CD4-positive, alpha-beta T cell treated with Interleukin-2 at 100 ng/mL for 4 hours (primary cell): ENCODE measurements around the gene MATN1.

Experiments
- DNase-seq: peaks from one replicate; pipeline ENCODE4 v3.0.0-alpha.2; 2020; ENCODE audit warnings: low spot score

The MATN1 gene

DNA sequence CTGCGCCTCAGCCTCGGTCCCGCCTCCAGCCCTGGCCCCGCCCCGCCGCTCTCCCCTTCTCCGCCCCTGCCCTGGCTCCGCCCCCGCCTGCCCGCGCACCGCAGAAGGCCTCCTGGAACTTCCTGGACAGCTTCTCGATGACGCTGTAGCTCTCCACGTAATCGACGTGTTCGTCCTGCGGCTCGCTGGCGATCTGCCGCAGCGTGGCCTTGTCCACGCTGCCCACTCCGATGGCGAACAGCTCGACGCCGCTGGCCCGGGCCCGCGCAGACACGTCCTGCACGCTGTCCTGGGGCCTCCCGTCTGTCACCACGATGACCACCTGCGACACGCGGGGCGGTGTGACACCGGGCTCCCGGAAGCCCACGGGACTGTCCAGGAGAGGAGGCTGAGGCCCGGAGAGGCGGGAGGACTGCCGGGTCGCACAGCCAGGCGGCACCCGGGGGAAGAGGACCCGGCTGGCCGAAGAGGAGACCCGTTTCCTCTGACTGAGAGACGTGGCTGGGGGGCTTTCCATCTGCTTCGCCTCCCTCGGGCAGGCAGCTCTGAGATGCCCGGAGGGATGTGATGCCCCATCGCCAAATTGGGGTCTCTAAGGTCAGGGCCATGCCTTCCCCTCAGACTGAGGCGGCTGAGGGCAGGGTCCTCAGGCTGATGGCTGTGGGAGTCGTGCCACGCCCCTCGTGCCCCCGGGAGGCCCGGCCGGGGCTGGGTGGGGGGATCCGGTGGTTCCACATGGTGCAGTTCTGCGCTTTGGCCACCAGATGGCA, 4.6 kb downstream of the MATN1 start:
- no peak for DNase-seq

DNA sequence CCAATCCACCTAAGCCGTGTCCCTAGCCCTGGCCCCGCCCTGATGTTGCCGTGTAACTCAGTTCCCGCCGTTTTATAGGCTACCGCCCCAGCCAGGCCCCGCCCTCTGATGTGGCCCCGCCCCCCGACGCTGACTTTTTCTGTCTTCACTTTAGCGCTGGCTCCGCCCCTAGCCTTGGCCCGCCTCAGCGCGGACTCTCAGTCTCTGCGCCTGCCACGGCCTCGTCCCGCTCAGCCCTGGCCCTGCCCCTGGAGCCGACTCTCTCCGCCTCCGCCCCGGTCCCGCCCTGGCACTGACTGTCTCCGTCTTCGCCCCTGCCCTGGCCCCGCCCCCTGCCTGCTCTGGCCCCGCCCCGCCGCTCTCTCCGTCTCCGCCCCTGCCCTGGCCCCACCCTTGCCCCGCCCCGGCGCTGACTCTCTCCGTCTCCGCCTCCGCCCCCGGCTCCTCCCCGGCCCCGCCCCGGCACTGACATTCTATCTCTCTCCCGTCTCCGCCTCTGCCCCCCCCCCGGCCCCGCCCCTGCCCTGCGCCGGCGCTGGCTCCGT, 5.2 kb downstream of the MATN1 start:
- peak; percentile 99 for DNase-seq

DNA sequence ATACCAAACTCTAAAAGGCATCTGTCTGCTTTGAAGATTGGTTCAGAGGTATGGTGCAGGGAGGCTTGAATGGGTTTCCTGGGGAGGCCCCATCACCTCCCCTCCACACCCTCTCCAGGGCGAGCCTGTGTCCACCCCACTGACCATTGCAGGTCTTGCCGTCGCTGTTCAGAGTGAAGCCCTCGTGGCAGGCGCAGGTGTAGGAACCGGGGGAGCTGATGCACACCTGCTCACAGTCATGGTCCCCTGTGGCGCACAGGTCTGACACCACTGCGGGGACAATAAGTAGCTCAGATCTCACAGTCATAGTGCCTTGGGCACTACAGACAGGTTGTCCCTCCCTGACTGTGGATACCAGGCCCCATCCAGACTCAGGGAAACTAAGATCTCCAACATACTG, 6.7 kb downstream of the MATN1 start:
- DNase-seq = no peak

DNA sequence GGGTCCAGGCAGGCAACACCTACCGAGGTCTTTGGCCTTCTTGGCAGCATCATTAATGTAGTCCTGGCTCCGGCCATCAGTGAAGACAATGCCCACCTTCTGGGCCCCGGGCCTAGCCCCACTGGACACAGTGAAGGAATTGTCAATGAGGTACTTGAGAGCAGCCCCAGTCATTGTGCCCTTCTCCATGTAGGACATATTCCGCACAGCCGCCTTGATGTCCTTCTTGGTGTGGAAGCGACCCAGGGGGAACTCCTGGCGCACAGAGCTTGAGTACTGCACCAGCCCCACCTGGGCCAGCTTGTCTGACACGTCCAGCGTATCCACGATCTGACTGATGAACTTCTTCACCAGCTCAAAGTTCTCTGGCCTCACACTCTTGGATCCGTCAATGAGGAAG, 7.5 kb downstream of the MATN1 start:
- no peak for DNase-seq

DNA sequence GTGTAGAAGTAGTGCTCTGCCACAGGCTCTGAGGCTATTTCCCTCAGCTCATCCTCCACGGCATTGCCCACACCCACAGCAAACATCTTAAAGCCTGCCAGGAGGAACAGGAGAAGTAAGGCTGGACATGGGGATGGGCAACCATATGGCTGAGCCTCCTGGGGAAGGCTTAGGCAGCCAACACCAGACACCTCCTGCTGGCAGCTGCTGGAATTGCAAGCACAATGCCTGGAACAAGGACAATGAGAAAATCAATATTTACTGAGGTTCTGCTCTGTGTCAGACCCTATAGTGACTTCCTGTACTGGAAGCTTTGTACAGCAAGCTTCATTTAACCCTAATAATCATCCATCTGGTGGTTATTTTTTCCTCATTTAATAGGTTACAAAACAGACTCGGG, 8.2 kb downstream of the MATN1 start:
- no peak for DNase-seq

DNA sequence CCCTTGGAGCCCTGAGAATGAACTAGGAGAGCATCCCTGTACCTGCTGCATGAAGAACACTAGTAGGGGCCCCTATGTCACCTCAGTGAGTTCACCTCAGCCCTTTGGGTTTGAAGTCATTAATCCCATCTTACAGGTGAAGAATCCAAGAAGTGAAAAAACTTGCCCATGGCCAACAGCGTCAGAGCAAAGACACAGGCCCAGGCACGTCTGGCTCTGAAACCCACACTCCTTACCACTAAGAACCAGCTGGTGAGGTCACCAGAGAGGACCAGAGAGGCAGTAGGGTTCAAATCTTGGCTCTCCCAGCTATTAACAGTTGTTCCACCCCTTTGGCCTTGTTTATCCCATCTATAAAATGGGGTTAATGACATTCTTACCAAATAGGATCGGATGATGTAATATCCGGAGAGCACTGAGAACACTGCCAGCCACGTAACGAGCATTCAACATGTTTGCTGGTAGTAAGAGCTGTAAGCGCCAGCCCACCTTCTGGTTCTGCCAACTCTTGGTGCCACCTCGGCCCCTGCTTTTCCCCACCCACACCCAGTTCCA, 8.8 kb downstream of the MATN1 start:
- DNase-seq = no peak

GRCh38 chr1:30714025-30714424, 9.4 kb downstream of the MATN1 start:
- no peak for DNase-seq

GRCh38 chr1:30713311-30713710, 10.1 kb downstream of the MATN1 start:
- no peak for DNase-seq

- DNase-seq = no peak
Measured at GRCh38 chr1:30712583-30712982, 10.8 kb downstream of the MATN1 start.

GRCh38 chr1:30710407-30710806, 13.0 kb downstream of the MATN1 start:
- DNase-seq = no peak

DNA sequence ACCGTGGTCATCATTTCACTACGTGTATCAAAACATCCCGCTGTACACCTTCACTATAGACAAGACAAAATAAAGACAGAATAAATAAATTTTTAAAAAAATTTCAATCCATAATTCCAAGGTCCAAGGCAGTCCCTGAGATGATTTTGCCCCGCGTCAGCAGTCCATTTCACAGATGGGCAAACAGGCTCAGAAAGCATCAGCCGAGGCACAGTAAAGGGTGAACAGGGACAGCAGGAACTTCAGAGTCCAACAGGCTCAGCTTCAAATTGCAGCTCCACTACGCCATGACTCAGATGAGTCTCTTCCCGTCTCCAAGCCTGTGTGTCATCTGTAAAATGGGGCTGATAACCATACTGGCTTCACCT, 15.0 kb downstream of the MATN1 start:
- no peak for DNase-seq

GRCh38 chr1:30707412-30708360, 15.7 kb downstream of the MATN1 start:
- DNase-seq = peak; percentile 45

DNA sequence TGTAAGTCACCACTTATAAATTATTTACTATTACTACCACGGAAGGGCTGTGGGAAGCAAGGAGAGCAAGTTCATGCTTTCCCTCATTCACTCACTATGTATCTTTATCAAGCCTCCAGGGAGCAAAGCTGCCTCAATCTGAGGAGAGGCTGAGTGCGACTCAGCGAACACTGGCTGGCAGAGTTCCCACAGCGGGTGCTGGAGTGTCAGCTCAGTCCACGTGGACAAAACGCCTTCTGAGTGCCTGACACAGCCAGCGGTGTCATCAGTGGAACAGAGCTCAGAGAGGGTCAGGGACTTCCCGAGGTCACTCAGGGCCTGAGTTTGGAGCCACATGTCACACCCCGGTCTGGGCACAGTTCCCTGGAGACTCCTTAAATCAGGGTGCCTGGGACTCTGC, 16.9 kb downstream of the MATN1 start:
- no peak for DNase-seq

DNA sequence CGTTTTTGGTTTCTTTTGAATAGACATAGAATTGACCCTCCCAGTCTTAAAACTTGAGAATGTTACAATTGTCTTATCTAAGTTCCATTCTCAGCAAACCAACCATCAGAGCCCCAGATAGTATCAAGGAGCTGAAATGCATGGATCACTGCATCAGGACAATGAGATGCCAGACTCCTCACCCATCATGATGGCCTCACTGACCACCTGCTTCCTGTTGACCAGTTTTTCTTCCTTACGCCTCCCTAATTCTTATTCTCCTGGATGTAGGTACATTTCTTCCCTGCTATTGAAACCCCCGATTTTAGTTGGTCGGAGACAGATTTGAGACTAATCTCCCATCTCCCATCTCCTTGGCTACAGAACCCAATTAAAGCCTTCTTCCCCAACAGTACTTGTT, 17.7 kb downstream of the MATN1 start:
- DNase-seq = no peak

- DNase-seq = no peak
Measured at GRCh38 chr1:30704765-30705509, 18.4 kb downstream of the MATN1 start.

DNA sequence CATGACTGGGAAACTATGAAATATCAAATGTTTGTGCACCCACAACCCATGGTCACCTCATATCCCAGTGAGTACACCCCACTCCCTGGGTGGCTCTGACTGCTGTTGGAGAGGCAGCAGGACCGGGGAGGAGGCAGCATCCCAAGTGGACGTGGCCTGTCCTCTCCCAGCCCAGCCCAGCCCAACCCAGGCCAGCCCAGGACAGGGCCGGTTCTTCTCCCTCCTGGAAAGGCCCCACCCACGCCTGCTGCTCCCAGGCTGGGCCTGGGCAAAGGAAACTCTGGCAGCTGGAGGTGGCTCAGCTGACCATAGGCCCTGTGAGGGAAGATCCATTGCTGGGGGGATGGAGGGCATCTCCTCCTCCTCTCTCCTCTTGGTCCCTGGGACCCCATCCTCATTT, 19.1 kb downstream of the MATN1 start:
- DNase-seq = no peak

DNA sequence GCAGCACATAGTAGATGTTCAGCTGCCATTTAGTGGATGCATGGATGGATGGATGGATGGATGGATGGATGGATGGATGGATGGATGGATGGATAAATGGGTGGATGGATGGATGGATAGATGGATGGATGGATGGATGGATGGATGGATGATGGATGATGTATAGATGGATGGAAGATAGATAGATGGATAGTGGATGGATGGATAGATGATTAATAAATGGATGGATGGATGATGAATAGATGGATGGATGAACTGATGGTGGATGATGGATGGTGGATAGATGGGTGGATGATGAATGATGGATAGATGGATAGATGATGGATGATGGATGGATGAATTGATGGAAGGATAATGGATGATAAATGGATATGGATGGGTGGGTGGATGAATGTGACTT, 20.6 kb downstream of the MATN1 start:
- DNase-seq = no peak

- no peak for DNase-seq
Measured at GRCh38 chr1:30701258-30701633, 22.1 kb downstream of the MATN1 start.

- DNase-seq = no peak
Measured at GRCh38 chr1:30700528-30701257, 22.7 kb downstream of the MATN1 start.

- DNase-seq = no peak
Measured at GRCh38 chr1:30699762-30700161, 23.6 kb downstream of the MATN1 start.

DNA sequence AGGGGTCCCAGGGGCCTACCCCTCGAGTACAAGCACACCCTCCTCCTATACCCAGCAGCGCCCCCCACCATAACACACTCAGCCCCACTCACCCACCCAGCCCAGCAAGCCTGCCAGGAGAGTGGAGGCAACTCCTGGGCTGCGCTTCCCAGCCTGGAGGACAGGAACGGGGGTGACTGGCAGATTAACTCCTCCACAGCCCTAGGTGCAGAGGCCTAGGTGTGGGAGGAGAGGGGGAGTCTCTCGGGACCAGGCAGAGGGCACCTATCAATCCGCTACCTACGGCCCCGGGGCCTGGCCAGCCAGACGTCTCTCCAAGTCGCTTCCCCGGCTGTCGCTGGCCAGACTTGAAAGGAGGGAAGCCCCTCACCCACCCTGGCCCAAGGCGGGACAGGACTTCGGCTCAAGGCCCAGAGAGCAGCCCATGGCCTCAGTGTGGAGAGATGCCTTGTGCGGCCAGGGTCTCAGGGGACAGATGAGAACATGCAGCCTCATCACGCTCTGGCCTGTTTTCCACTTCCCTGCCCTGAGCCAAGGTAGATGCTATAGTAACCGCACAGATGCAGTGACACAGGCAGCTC, 24.9 kb downstream of the MATN1 start:
- no peak for DNase-seq
